H9 (cell line): Measurements from ENCODE around the gene MBTD1. TPM values are rescaled to one million over a fixed set of nuclear protein-coding genes. Genes with fewer than 3 reads are reported as not detected.

Experiments
- DNase-seq: peaks from one replicate; pipeline ENCODE4 v3.0.0-alpha.2; 2017
- H2AFZ ChIP-seq: one replicate; pipeline ENCODE4 v1.6.1; 2013; ENCODE audit warnings: mild to moderate bottlenecking, low read length, control low read depth, moderate library complexity
- H2AK5ac ChIP-seq: 2 replicates; pipeline ENCODE4 v1.6.1; 2013; ENCODE audit warnings: low read length, control low read depth, mixed read lengths; ENCODE audit not compliant: insufficient read length
- H2BK120ac ChIP-seq: one replicate; pipeline ENCODE4 v1.6.1; 2013; ENCODE audit warnings: low read depth, mild to moderate bottlenecking, low read length, control low read depth, inconsistent platforms; ENCODE audit not compliant: poor library complexity, severe bottlenecking
- H2BK12ac ChIP-seq: 2 replicates; pipeline ENCODE4 v1.6.1; 2013; ENCODE audit warnings: low read length, control low read depth, mixed read lengths, low read depth; ENCODE audit not compliant: insufficient read length
- H2BK15ac ChIP-seq: 2 replicates; pipeline ENCODE4 v1.6.1; 2013; ENCODE audit warnings: low read depth, low read length, control low read depth
- H2BK20ac ChIP-seq: one replicate; pipeline ENCODE4 v1.6.1; 2013; ENCODE audit warnings: low read depth, mild to moderate bottlenecking, low read length, control low read depth, inconsistent platforms; ENCODE audit not compliant: poor library complexity, severe bottlenecking
- H2BK5ac ChIP-seq: 2 replicates; pipeline ENCODE4 v1.6.1; 2013; ENCODE audit warnings: low read length, control low read depth, mixed read lengths; ENCODE audit not compliant: insufficient read length
- H3K14ac ChIP-seq: 2 replicates; pipeline ENCODE4 v1.6.1; 2013; ENCODE audit warnings: low read length, control low read depth; ENCODE audit not compliant: insufficient read depth
- H3K18ac ChIP-seq: 2 replicates; pipeline ENCODE4 v1.6.1; 2013; ENCODE audit warnings: low read depth, mild to moderate bottlenecking, mixed read lengths, low read length, control low read depth; ENCODE audit not compliant: insufficient read length
- H3K23ac ChIP-seq: 2 replicates; pipeline ENCODE4 v1.6.1; 2013; ENCODE audit warnings: low read length, control low read depth, mixed read lengths, low read depth; ENCODE audit not compliant: insufficient read length
- H3K23me2 ChIP-seq: 2 replicates; pipeline ENCODE4 v1.6.1; 2013; ENCODE audit warnings: low read depth, mild to moderate bottlenecking, mixed read lengths, low read length, control low read depth; ENCODE audit not compliant: insufficient read length, poor library complexity, severe bottlenecking
- H3K27ac ChIP-seq: 2 replicates; pipeline ENCODE4 v1.5.1; 2013; ENCODE audit warnings: low read length, control low read depth, mixed read lengths, low read depth; ENCODE audit not compliant: insufficient read length
- H3K27me3 ChIP-seq: 2 replicates; pipeline ENCODE4 v1.6.1; 2013; ENCODE audit warnings: low read length, control low read depth, inconsistent platforms; ENCODE audit not compliant: insufficient read depth
- H3K4ac ChIP-seq: 2 replicates; pipeline ENCODE4 v1.6.1; 2013; ENCODE audit warnings: low read depth, mild to moderate bottlenecking, control low read depth, inconsistent platforms, low read length, moderate library complexity
- H3K4me1 ChIP-seq: 2 replicates; pipeline ENCODE4 v1.6.1; 2013; ENCODE audit warnings: low read length, control low read depth, inconsistent platforms; ENCODE audit not compliant: insufficient read depth
- H3K4me2 ChIP-seq: 2 replicates; pipeline ENCODE4 v1.6.1; 2013; ENCODE audit warnings: low read length, control low read depth, mixed read lengths; ENCODE audit not compliant: insufficient read length, insufficient read depth
- H3K56ac ChIP-seq: 2 replicates; pipeline ENCODE4 v1.6.1; 2013; ENCODE audit warnings: low read depth, mild to moderate bottlenecking, mixed read lengths, low read length, control low read depth; ENCODE audit not compliant: insufficient read length
- H3K79me1 ChIP-seq: 2 replicates; pipeline ENCODE4 v1.6.1; 2013; ENCODE audit warnings: low read depth, mild to moderate bottlenecking, moderate library complexity, low read length, control low read depth, inconsistent platforms; ENCODE audit not compliant: insufficient read depth, poor library complexity, severe bottlenecking
- H3K79me2 ChIP-seq: 2 replicates; pipeline ENCODE4 v1.6.1; 2013; ENCODE audit warnings: low read length, control low read depth, inconsistent platforms; ENCODE audit not compliant: insufficient read depth
- H3K9ac ChIP-seq: 2 replicates; pipeline ENCODE4 v1.6.1; 2013; ENCODE audit warnings: low read length, control low read depth, mixed read lengths; ENCODE audit not compliant: insufficient read length; ENCODE audit errors: extremely low read depth
- H3K9me3 ChIP-seq: one replicate; pipeline ENCODE4 v1.6.1; 2013; ENCODE audit warnings: low read depth, low read length, inconsistent platforms; ENCODE audit not compliant: control insufficient read depth
- H3T11ph ChIP-seq: one replicate; pipeline ENCODE4 v1.6.1; 2013; ENCODE audit warnings: mild to moderate bottlenecking, low read length, control low read depth, inconsistent platforms
- H4K20me1 ChIP-seq: one replicate; pipeline ENCODE4 v1.6.1; 2013; ENCODE audit not compliant: control insufficient read depth, insufficient read length, insufficient read depth
- H4K5ac ChIP-seq: 2 replicates; pipeline ENCODE4 v1.6.1; 2013; ENCODE audit warnings: low read depth, mild to moderate bottlenecking, mixed read lengths, low read length, control low read depth; ENCODE audit not compliant: insufficient read length
- H4K8ac ChIP-seq: replicated peaks from 2 replicates; pipeline ENCODE4 v1.6.1; 2013; ENCODE audit warnings: low read length, control low read depth, mixed read lengths, low read depth; ENCODE audit not compliant: insufficient read length
- H4K91ac ChIP-seq: 2 replicates; pipeline ENCODE4 v1.6.1; 2013; ENCODE audit warnings: low read depth, mild to moderate bottlenecking, moderate library complexity, mixed read lengths, low read length, control low read depth; ENCODE audit not compliant: insufficient read length
- H3K27ac Mint-ChIP-seq, 3 experiments: 2 replicates in 2 of 3; 3 replicates in 1 of 3; pipeline ENCODE4 v1.8.0; 2020 to 2021; ENCODE audit warnings: mixed read lengths in 3 of 3, mild to moderate bottlenecking in 1 of 3, moderate library complexity in 1 of 3
- H3K27me3 Mint-ChIP-seq: 2 replicates; pipeline ENCODE4 v1.8.0; 2021; ENCODE audit warnings: low read depth, mild to moderate bottlenecking, moderate library complexity, mixed read lengths
- H3K36me3 Mint-ChIP-seq, 3 experiments: 2 replicates in 2 of 3; 3 replicates in 1 of 3; pipeline ENCODE4 v1.8.0; 2020 to 2021; ENCODE audit warnings: low read depth in 3 of 3, mixed read lengths in 3 of 3; ENCODE audit not compliant: insufficient read depth in 1 of 3
- H3K4me1 Mint-ChIP-seq, 2 experiments: 2 replicates each; pipeline ENCODE4 v1.8.0; 2020; ENCODE audit warnings: mixed read lengths in 2 of 2
- H3K4me3 Mint-ChIP-seq, 2 experiments: 2 replicates in 1 of 2; 3 replicates in 1 of 2; pipeline ENCODE4 v1.8.0; 2020 to 2021; ENCODE audit warnings: mild to moderate bottlenecking in 2 of 2, mixed read lengths in 2 of 2, moderate library complexity in 1 of 2
- H3K9me3 Mint-ChIP-seq, 2 experiments: 2 replicates in 1 of 2; 3 replicates in 1 of 2; pipeline ENCODE4 v1.8.0; 2020; ENCODE audit warnings: mild to moderate bottlenecking in 2 of 2, mixed read lengths in 2 of 2, moderate library complexity in 1 of 2
- WGBS: extraction: QIAGEN DNeasy Blood & Tissue Kit; methylation state at CpG from one replicate; pipeline ENCODE4 v1.1.7; 2013; ENCODE audit warnings: missing lambda C conversion rate, low lambda C conversion rate, mixed read lengths; ENCODE audit not compliant: insufficient read length; ENCODE audit errors: extremely low coverage; 5-methylcytosine and 5-hydroxymethylcytosine counted together
- total RNA-seq: library from RNA; stranded (reverse); gene quantifications from 2 replicates; pipeline ENCODE4 v1.2.1, GENCODE V29; 2021
- TF ChIP-seq, protein P1 (sequence below): fragments of 200-600 bp; sonication (generic); conservative IDR thresholded peaks from 3 replicates; pipeline ENCODE4 v1.8.0; 2021; ENCODE audit warnings: antibody characterized with exemption, mild to moderate bottlenecking

Gene MBTD1
- total RNA-seq, 1 experiment from 2014 or later = 49.6 TPM

DNA sequence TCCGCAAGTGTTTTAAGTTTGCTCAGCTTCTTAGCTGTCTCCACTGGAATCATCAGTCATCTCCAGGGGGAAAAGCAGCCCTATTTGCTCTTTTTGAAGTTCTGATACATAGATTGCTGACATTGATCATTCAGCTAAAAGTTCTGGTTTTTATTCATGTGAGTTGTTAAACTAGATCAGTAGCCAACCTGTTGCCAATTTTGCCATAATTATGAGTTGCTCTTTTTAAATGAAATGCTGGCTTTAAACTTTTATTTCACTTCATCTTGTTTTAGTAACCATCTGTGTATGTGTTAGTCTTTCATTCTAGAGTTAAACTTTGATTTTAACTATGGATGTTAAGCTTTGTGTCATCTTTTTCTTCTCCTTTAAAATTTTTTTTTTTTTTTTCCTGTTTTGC lies 13.0 kb upstream of the MBTD1 start:
- Histone ChIP-seq H4K5ac (no peak overlapping the region), H3K18ac (no peak overlapping the region), H2BK5ac (no peak overlapping the region), H4K91ac (no peak overlapping the region), H3K4me2 (no peak overlapping the region), H3K79me1 (no peaks in the 10 kb centered on the region), H3K27ac (no peak overlapping the region), H2BK15ac (no peak overlapping the region), H2AK5ac (no peak overlapping the region), H2BK12ac (no peak overlapping the region), H3K79me2 (peaks cover 6% of the 10 kb centered on the region; the same call in 1 of the 2 replicates), H3T11ph (no peak overlapping the region), H3K14ac (no peak overlapping the region), H3K4me1 (no peaks in the 10 kb centered on the region), H3K56ac (no peak overlapping the region), H4K20me1 (no peaks in the 10 kb centered on the region), H3K9ac (no peak overlapping the region), H3K23ac (no peak overlapping the region), H2AFZ (no peak overlapping the region), H2BK120ac (no peak overlapping the region), H2BK20ac (no peak overlapping the region), H3K9me3 (no peaks in the 10 kb centered on the region), H3K23me2 (no peaks in the 10 kb centered on the region), H3K4ac (no peak overlapping the region), H4K8ac (no peak overlapping the region), H3K27me3 (no peaks in the 10 kb centered on the region)
- no peak overlapping the region for H3K4me3 Mint-ChIP-seq
- no peaks in the 10 kb centered on the region for H3K4me1 Mint-ChIP-seq
- H3K9me3 Mint-ChIP-seq = no peaks in the 10 kb centered on the region
- TF ChIP-seq, protein P1, sequence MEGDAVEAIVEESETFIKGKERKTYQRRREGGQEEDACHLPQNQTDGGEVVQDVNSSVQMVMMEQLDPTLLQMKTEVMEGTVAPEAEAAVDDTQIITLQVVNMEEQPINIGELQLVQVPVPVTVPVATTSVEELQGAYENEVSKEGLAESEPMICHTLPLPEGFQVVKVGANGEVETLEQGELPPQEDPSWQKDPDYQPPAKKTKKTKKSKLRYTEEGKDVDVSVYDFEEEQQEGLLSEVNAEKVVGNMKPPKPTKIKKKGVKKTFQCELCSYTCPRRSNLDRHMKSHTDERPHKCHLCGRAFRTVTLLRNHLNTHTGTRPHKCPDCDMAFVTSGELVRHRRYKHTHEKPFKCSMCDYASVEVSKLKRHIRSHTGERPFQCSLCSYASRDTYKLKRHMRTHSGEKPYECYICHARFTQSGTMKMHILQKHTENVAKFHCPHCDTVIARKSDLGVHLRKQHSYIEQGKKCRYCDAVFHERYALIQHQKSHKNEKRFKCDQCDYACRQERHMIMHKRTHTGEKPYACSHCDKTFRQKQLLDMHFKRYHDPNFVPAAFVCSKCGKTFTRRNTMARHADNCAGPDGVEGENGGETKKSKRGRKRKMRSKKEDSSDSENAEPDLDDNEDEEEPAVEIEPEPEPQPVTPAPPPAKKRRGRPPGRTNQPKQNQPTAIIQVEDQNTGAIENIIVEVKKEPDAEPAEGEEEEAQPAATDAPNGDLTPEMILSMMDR = no peak
- no CpG with 5 or more reads among the region's 1 CpG for WGBS
- H3K36me3 Mint-ChIP-seq = peaks cover 38 to 92% (median 76%) of the 10 kb centered on the region in 3 experiments; a peak in 6 of 7 replicates
- H3K27ac Mint-ChIP-seq = no peak overlapping the region
- H3K27me3 Mint-ChIP-seq = no peaks in the 10 kb centered on the region
- DNase-seq = no peak
